ENCODE results near the gene SNAPC4.
A peak's percentile ranks its signal among the peaks of the same experiment; 100 is the strongest.
"Not testable (repeated sequence)": the region's sequence is repeated elsewhere in the genome, so short reads cannot be mapped to it uniquely, and the experiment has no call there.

The SNAPC4 gene

DNA sequence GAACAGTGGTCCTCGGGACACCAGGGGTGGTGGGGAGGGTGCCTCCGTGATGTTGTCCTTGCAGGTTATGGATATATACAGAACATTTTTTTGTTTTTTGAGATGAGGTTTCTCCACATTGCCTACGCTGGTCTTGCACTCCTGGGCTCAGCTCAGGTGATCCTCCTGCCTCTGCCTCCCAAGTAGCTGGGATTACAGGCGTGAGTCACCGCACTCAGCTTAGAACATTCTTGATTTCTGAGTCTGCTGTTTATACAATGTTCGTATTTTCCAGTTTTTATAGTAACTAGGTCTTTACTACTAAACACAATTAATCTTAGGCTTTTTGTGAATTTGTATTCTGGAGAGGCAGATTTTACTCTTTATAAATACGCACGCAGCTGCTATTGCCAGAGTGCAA lies 16.5 kb upstream of the SNAPC4 start:
- Histone ChIP-seq H3K4me1 (ENCODE audit: control insufficient read depth, insufficient read depth, low read length) (peaks cover 7% of the 10 kb centered on the region), H3K4me3 (ENCODE audit: low read length) (no peak overlapping the region), H3K36me3 (ENCODE audit: control insufficient read depth, insufficient read depth, low read length) (peaks cover 26% of the 10 kb centered on the region)

GRCh38 chr9:136412962-136413361 lies 13.0 kb upstream of the SNAPC4 start:
- Histone ChIP-seq H3K36me3 (ENCODE audit: control insufficient read depth, insufficient read depth, low read length) (peaks cover 19% of the 10 kb centered on the region), H3K4me1 (ENCODE audit: control insufficient read depth, insufficient read depth, low read length) (peaks cover 16% of the 10 kb centered on the region)

More for the DNA sequence above, 16.5 kb upstream of the SNAPC4 start:
- H3K27me3 ChIP-seq (ENCODE audit: control insufficient read depth, insufficient read depth, low read length) = no peaks in the 10 kb centered on the region
- no peaks in the 10 kb centered on the region for H3K9me3 ChIP-seq (ENCODE audit: control insufficient read depth, low read length)
- H3K9ac ChIP-seq (ENCODE audit: low read length) = no peak overlapping the region

GRCh38 chr9:136411378-136411777 lies 11.4 kb upstream of the SNAPC4 start:
- Histone ChIP-seq H3K9ac (ENCODE audit: low read length) (peak overlapping the region; percentile 89), H3K36me3 (ENCODE audit: control insufficient read depth, insufficient read depth, low read length) (peaks cover 15% of the 10 kb centered on the region), H3K9me3 (ENCODE audit: control insufficient read depth, low read length) (no peaks in the 10 kb centered on the region), H3K4me3 (ENCODE audit: low read length) (peak overlapping the region; percentile 69), H3K27me3 (ENCODE audit: control insufficient read depth, insufficient read depth, low read length) (no peaks in the 10 kb centered on the region), H3K4me1 (ENCODE audit: control insufficient read depth, insufficient read depth, low read length) (peaks cover 16% of the 10 kb centered on the region)

More at GRCh38 chr9:136412962-136413361, 13.0 kb upstream of the SNAPC4 start:
- Histone ChIP-seq H3K9me3 (ENCODE audit: control insufficient read depth, low read length) (no peaks in the 10 kb centered on the region), H3K27me3 (ENCODE audit: control insufficient read depth, insufficient read depth, low read length) (no peaks in the 10 kb centered on the region), H3K9ac (ENCODE audit: low read length) (no peak overlapping the region), H3K4me3 (ENCODE audit: low read length) (no peak overlapping the region)

- Histone ChIP-seq H3K9ac (ENCODE audit: low read length) (peak within 1 kb of the TSS; percentile 89), H3K4me3 (ENCODE audit: low read length) (peak within 1 kb of the TSS; percentile 69), H3K27me3 (ENCODE audit: control insufficient read depth, insufficient read depth, low read length) (no peaks in the 10 kb centered on the region), H3K4me1 (ENCODE audit: control insufficient read depth, insufficient read depth, low read length) (peaks cover 16% of the 10 kb centered on the region), H3K36me3 (ENCODE audit: control insufficient read depth, insufficient read depth, low read length) (peaks cover 10% of the 10 kb centered on the region), H3K9me3 (ENCODE audit: control insufficient read depth, low read length) (no peaks in the 10 kb centered on the region)
These were observed 10.7 kb upstream of the SNAPC4 start, which contains the start of the genes ENTR1 and PMPCA for GRCh38 chr9:136410500-136411287. Gene ENTR1, minus strand, starts transcription at chr9:136410614. Its CDS starts 217 bp downstream, at chr9:136410397. Gene PMPCA, plus strand, starts transcription at chr9:136410658. Its CDS starts 11 bp downstream, at chr9:136410669.

DNA sequence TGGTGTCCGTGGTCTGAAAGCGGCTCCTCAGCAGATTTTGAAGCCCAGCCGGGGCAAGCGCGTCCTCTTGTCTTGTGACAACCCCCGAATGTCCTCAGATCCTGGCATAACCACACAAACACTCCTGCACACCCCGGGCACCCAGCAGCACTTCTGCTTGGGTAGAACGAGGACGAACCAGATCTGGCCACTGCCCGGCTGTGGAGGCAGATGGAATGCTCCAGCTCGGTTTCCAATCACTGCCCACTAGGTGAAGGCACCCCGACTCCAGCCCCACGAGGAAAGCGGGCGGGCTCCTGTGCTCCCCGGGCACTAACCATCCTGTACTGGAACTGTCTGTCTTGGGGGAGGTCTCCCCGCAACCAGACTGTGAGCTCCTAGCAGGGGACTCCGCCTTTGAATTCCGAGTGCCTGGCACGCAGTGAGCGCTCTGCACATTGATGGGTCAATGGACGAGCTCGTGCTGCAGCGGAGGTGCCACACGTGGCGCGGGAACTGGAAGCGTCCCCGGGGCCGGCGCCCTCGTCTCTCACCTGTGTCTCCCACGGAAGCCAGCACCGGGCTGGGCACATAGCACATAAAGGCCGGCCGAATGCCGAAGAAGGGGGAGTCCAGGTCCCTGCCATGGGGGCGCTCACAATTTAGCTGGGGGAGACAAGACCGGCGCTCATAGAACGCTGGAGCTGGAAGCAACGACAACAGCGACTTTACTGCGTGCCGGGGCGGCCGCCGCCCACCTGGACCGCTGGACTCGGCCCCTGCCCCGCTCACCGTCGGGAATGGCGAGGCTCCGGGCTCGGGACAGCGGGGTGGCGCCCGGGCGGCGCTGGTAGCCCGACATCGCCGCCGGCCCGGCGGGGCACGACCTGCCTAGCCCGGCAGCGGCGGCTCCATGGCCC lies 9.8 kb upstream of the SNAPC4 start:
- Histone ChIP-seq H3K36me3 (ENCODE audit: control insufficient read depth, insufficient read depth, low read length) (peaks cover 10% of the 10 kb centered on the region), H3K9ac (ENCODE audit: low read length) (peak overlapping the region; percentile 28), H3K27me3 (ENCODE audit: control insufficient read depth, insufficient read depth, low read length) (no peaks in the 10 kb centered on the region), H3K4me1 (ENCODE audit: control insufficient read depth, insufficient read depth, low read length) (peaks cover 16% of the 10 kb centered on the region), H3K4me3 (ENCODE audit: low read length) (peak overlapping the region; percentile 63), H3K9me3 (ENCODE audit: control insufficient read depth, low read length) (no peaks in the 10 kb centered on the region)

DNA sequence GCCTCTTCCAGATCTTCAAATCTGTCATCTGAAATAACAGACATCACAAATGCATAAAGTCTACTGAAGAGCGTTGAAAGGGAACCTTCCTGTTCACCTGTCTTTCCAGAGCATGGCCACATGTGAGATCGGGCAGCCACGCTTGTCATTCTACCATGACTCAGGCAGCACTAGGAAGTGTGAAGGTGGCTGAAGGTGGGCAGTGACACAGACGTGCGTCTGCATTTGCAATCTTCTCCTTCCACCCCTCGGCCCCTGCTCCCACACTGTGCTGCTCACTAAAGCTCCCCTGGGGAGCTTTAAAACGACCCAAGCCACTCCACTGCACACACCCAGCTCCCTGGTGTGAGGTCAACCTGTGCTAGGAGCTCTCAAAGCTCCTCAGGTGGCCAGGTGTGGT lies 7.9 kb upstream of the SNAPC4 start:
- H3K36me3 ChIP-seq (ENCODE audit: control insufficient read depth, insufficient read depth, low read length) = peaks cover 3% of the 10 kb centered on the region
- H3K9me3 ChIP-seq (ENCODE audit: control insufficient read depth, low read length) = no peaks in the 10 kb centered on the region
- no peak overlapping the region for H3K9ac ChIP-seq (ENCODE audit: low read length)
- H3K4me3 ChIP-seq (ENCODE audit: low read length) = no peak overlapping the region
- H3K27me3 ChIP-seq (ENCODE audit: control insufficient read depth, insufficient read depth, low read length) = no peaks in the 10 kb centered on the region
- H3K4me1 ChIP-seq (ENCODE audit: control insufficient read depth, insufficient read depth, low read length) = peaks cover 16% of the 10 kb centered on the region

GRCh38 chr9:136407061-136407460 lies 7.1 kb upstream of the SNAPC4 start:
- not testable (repeated sequence) for H3K9ac ChIP-seq (ENCODE audit: low read length); H3K36me3 ChIP-seq (ENCODE audit: control insufficient read depth, insufficient read depth, low read length)
- H3K4me1 ChIP-seq (ENCODE audit: control insufficient read depth, insufficient read depth, low read length) = peaks cover 16% of the 10 kb centered on the region

GRCh38 chr9:136405904-136406303 lies 5.9 kb upstream of the SNAPC4 start:
- H3K4me1 ChIP-seq (ENCODE audit: control insufficient read depth, insufficient read depth, low read length); H3K9ac ChIP-seq (ENCODE audit: low read length); H3K4me3 ChIP-seq (ENCODE audit: low read length); H3K9me3 ChIP-seq (ENCODE audit: control insufficient read depth, low read length); H3K27me3 ChIP-seq (ENCODE audit: control insufficient read depth, insufficient read depth, low read length); H3K36me3 ChIP-seq (ENCODE audit: control insufficient read depth, insufficient read depth, low read length): not testable (repeated sequence)

More at GRCh38 chr9:136407061-136407460, 7.1 kb upstream of the SNAPC4 start:
- H3K9me3 ChIP-seq (ENCODE audit: control insufficient read depth, low read length); H3K4me3 ChIP-seq (ENCODE audit: low read length); H3K27me3 ChIP-seq (ENCODE audit: control insufficient read depth, insufficient read depth, low read length): not testable (repeated sequence)

- Histone ChIP-seq H3K9me3 (ENCODE audit: control insufficient read depth, low read length) (no peaks in the 10 kb centered on the region), H3K4me1 (ENCODE audit: control insufficient read depth, insufficient read depth, low read length) (peaks cover 8% of the 10 kb centered on the region), H3K9ac (ENCODE audit: low read length) (no peak overlapping the region), H3K4me3 (ENCODE audit: low read length) (no peak overlapping the region), H3K27me3 (ENCODE audit: control insufficient read depth, insufficient read depth, low read length) (no peaks in the 10 kb centered on the region), H3K36me3 (ENCODE audit: control insufficient read depth, insufficient read depth, low read length) (no peaks in the 10 kb centered on the region)
These were observed 5.5 kb upstream of the SNAPC4 start for GRCh38 chr9:136405481-136405880.

DNA sequence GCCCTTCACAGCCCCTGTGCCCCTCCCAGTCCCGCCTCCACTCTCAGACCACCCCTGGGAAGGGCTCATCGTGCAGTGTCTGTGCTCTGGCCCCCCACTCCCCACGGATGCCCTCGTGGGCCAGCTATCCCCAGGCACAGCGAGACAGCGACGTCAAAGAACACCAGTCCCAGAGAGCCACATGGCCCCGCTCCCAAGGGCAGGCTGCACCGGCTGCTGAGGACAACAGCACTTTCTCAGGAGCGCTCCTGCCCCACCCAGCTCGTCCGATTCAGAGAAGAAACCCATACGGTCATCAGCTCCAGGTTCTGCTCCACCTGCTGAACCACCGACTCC lies 4.8 kb upstream of the SNAPC4 start:
- Histone ChIP-seq H3K9me3 (ENCODE audit: control insufficient read depth, low read length) (no peaks in the 10 kb centered on the region), H3K27me3 (ENCODE audit: control insufficient read depth, insufficient read depth, low read length) (no peaks in the 10 kb centered on the region), H3K36me3 (ENCODE audit: control insufficient read depth, insufficient read depth, low read length) (no peaks in the 10 kb centered on the region), H3K4me1 (ENCODE audit: control insufficient read depth, insufficient read depth, low read length) (peaks cover 10% of the 10 kb centered on the region), H3K4me3 (ENCODE audit: low read length) (no peak overlapping the region), H3K9ac (ENCODE audit: low read length) (no peak overlapping the region)

GRCh38 chr9:136403915-136404800 lies 4.2 kb upstream of the SNAPC4 start:
- H3K4me1 ChIP-seq (ENCODE audit: control insufficient read depth, insufficient read depth, low read length) = peaks cover 8% of the 10 kb centered on the region
- no peaks in the 10 kb centered on the region for H3K36me3 ChIP-seq (ENCODE audit: control insufficient read depth, insufficient read depth, low read length)
- H3K9me3 ChIP-seq (ENCODE audit: control insufficient read depth, low read length) = no peaks in the 10 kb centered on the region
- H3K4me3 ChIP-seq (ENCODE audit: low read length) = no peak overlapping the region
- no peak overlapping the region for H3K9ac ChIP-seq (ENCODE audit: low read length)
- no peaks in the 10 kb centered on the region for H3K27me3 ChIP-seq (ENCODE audit: control insufficient read depth, insufficient read depth, low read length)

Data from mucosa of stomach (tissue), 1 donor.